Activated T-cell treated with anti-CD3 and anti-CD28 coated beads for 24 hours (primary cell): ENCODE results near the gene LCE3C.
"Not testable (repeated sequence)": the region's sequence is repeated elsewhere in the genome, so short reads cannot be mapped to it uniquely, and the experiment has no call there.

Experiments
- DNase-seq: peaks from one replicate; pipeline ENCODE4 v3.0.0-alpha.2; 2020; ENCODE audit warnings: low read depth

Gene LCE3C, protein sequence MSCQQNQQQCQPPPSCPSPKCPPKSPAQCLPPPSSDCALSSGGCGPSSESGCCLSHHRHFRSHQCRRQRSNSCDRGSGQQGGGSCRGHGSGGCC

DNA sequence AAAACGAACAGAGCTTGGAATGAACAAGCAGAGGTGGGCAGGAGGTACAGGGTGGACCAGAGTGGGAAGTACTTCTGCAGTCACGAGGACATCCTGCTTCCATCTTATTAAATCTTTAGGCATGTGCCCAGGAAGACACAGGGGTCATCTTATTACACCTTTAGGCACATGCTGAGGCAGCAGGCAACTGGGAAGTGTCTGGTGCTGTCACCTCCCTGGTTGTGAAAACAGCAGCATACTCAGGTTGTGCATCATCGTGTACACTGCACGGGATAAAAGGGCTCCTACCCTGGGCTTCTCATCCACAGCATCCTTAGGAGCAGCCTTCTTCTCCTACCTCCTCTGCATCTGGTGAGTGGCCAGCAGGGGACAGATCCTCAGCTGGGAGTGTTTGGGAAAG is at the start of gene LCE3C:
Gene LCE3C, plus strand, starts transcription at position 301 of the 400 bp plus-strand sequence. CDS start 498 bp downstream, outside the sequence.
- no peak for DNase-seq

GRCh38 chr1:152565115-152565514 is 34.9 kb upstream of the LCE3C start:
- DNase-seq, result no peak

DNA sequence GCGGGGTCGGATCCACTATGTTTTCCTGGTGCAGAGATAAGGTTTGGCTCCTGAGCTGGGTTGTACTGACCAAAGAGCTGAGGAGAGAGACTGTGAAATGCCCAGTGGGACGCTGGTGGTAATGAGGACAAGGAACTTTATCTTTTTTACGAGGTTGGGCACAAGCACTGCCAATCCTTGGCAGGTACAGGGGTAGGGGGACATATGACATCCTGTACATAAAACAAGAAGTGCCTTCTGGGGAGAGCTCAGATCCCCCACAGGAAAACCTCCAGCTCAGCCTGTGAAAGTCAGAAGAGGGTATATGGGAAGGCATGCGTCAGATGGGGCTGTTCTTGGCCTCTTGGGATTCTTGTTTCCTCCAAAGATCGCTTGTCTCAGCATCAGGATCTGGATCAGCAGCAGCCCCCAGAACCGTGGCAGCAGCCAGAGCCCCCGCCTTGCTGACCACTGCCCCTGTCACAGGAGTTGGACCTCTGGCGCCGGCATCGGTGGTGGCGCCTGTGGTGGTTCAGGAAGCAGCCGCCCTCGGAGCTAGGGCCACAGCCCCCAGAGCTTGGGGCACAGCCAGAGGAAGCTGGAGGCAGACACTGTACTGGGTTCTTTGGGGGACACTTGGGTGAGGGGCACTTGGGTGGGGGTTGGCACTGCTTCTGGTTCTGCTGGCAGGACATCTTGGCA is 34.4 kb upstream of the LCE3C start:
- DNase-seq, result no peak

GRCh38 chr1:152566681-152567080 is 33.4 kb upstream of the LCE3C start, which contains the start of gene LCE3E:
LCE3E (minus strand) TSS chr1:152566780; CDS start chr1:152566208, 572 bp downstream.
- no peak for DNase-seq

- DNase-seq, result no peak
Observed at GRCh38 chr1:152577168-152577567, 22.9 kb upstream of the LCE3C start.

- DNase-seq, result not testable (repeated sequence)
Observed at GRCh38 chr1:152579526-152579925, 20.5 kb upstream of the LCE3C start.

GRCh38 chr1:152580433-152580832 is 19.6 kb upstream of the LCE3C start, which contains the start of gene LCE3D:
LCE3D (minus strand) TSS chr1:152580516; CDS start chr1:152579936, 580 bp downstream.
- no peak for DNase-seq

- no peak for DNase-seq
Observed at GRCh38 chr1:152582647-152583046, 17.4 kb upstream of the LCE3C start.

DNA sequence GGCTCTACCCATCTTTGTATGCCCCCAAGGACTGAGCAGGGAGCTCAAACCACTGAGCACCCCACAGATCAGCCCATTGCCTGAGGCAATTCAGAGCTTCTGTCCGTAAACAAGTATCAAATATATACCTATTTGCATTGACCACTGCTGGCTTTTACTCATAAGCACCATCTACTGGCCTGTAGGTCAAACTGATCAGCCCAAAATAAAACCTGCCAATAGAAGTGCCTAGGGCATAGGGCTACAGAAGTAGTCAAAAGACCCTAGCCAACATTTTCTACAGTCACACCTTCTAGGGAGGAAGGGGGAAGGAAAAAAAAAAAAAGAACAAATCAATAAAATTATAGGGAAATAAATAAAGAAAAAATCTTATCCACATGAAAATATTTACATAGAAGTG is 14.4 kb upstream of the LCE3C start:
- no peak for DNase-seq

DNA sequence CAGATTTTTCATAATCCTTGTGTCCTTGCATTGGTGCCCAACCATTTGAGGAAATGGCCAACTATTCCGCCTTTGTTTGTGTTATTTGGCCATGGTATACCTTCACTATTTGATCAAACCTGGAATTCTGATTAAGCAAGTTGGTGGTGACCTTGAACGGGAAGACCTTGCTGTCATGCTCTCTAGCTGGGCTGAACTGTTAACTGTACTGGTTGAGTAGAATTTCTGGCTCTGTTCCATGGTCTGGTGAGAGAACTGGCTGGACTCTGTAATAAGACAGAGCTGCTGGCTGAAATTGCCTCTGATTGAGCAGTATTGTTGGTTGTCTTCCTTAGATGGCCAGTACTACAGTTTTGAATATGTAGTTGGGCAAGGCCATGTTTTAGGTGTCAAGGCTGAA is 3.0 kb upstream of the LCE3C start:
- DNase-seq, result no peak

DNA sequence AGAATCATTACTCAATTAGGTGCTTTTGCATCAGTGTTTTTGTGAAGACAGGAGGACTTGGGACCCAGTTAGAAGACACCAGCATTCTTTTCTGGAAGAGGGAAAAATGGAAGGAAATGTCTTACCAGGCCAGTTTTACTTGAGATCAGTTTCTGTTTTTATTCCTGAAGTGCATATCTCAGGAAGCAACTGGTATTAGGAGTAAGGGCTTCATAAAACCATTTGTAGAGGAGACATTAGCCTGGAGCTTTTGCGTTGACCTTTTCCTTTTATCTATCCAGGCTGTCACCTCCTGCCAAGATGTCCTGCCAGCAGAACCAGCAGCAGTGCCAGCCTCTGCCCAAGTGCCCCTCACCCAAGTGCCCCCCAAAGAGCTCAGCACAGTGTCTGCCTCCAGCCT is 13.5 kb downstream of the LCE3C start, which contains the start of gene LCE3B:
Gene LCE3B, plus strand, starts transcription at position 301 of the 400 bp plus-strand sequence. Its CDS starts 0 bp downstream, at position 301.
- no peak for DNase-seq

DNA sequence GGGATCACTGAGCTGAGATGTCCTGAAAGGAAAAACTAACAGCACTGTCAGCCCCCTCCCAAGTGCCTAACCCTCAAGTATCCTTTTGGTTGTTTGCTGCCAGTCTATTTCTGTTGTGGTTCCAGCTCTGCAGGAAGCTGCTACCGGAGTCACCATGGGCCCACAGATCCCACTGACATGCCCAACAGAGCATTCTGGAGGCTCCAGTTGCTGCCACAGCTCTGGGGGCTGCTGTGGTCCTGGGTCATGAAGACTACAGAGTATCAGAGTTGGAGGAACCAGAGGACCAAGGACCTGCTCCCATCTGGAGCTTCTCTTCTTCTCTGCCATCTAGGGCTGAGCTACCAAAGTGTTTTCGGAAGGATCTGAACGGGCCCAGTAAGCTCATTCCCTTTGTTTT is 22.0 kb downstream of the LCE3C start:
- DNase-seq, result no peak

DNA sequence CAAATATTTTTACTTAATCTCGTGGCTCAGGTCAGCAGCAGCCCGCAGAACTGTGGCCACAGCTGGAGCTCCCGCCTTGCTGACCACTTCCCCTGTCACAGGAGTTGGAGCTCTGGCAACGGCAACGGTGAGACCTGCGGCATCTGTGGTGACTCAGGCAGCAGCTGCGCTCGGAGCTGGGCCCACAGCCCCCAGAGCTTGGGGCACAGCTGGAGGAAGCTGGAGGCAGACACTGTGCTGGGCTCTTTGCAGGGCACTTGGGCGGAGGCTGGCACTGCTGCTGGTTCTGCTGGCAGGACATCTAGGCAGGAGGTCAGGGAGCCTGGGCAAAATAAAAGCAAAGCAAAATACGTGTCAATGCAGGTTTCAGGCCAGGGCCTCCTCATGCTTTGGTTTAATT is 22.8 kb downstream of the LCE3C start, which contains the start of gene LCE3A:
Gene LCE3A, minus strand, starts transcription at position 301 of the 400 bp plus-strand sequence. Its CDS starts 0 bp downstream, at position 301.
- no peak for DNase-seq

DNA sequence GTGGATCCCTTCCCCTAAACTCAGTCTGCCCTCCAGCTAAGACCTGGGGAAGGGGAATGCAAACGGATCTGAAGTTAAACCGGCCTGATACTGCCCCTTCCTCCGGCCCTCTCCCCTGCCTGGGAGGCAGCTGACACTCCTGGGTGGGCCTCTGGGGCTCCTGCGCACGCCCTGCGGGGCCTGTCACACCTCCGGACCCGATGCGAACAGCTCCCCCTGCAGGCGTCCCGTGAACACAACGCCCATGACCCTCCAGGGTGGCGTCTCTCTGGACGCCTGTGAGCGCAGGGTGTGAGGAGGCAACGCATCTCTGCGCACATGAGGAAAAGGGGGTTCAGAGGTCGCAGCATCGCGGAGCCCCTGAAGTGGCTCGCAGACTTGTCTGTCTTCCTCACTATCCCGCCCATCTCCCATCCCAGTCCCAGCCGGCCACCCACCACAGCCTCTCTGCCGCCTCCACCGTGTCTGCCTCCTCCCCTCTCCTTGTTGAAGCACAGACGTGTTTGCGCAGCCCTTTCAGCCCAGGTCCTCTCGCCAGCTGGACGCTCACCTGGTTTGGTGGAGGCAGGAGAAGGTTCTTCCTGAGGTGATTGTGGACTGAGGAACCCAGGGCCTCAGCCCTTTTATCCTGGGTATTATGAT is 23.3 kb downstream of the LCE3C start:
- no peak for DNase-seq

DNA sequence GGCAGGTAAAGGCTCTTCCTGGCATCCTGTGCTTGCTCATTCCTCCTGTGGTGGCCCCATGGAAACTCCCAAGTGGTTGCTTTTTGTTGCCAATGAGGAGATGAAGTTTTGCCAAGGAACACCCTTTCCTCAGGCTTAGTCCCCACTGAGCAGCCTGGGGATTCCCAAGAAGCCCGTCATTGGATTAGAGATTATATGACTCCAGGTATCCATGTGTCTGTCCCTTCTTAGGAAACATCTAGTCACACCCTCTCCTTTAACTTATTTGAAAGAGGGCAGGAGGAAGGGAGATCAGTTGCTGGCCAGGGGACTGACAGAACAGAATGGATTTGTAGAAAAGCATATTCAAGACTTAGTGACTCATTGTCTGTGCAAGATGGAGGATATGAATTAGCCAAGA is 26.7 kb downstream of the LCE3C start:
- no peak for DNase-seq

DNA sequence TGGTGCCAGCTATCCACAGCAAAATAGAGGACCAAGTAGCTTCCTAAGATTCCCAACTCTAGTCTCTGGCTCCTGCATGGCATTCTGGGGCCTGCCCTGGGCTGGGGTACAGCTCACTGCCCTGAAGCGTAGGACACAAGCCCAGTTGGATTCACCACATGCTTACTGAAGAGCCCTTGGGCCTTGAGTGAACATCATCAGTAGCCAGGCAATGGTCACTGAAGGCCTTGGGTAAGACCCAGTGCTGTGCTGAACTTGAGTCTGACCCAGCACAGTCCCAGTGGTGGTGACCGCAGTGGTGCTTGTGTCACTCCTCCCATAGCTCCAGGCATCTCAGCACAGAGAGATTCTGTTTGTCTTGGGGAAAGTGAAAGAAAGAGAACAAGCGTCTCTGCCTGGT is 30.6 kb downstream of the LCE3C start:
- no peak for DNase-seq

GRCh38 chr1:152640351-152640750 is 40.3 kb downstream of the LCE3C start:
- DNase-seq, result no peak

- no peak for DNase-seq
Observed at GRCh38 chr1:152643945-152644344, 43.9 kb downstream of the LCE3C start.

GRCh38 chr1:152645146-152645545 is 45.1 kb downstream of the LCE3C start:
- DNase-seq, result no peak

DNA sequence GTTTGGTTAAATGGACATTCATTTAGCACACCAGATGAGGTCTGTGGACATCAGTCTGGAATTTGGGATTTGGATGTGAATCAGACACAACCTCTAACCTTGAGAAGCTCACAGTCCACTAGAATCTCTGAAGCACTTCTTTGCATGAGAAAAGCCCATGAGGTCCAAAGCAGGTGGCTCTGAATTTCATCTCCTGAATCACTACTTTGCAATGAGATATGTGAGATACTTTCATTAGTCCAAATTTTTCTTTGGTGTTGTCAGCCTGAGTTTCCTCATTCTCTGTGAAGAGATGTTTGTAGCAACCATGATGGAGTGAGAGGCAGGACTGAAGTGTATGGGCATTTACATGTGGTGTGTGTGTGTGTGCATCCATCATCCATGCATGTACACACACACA is 46.6 kb downstream of the LCE3C start:
- no peak for DNase-seq
